Muscle of leg (tissue), 11 donors: ENCODE measurements around the gene SF3B3. TPM values are rescaled to one million over a fixed set of nuclear protein-coding genes. Genes with fewer than 3 reads are reported as not detected.

ENCODE experiments used
- DNase-seq: peaks from one replicate; pipeline ENCODE4 v3.0.0; 2013
- H3K27ac ChIP-seq: one replicate; pipeline ENCODE4 v1.5.1; 2013; ENCODE audit warnings: mild to moderate bottlenecking, low read length, control low read depth
- H3K27me3 ChIP-seq: one replicate; pipeline ENCODE4 v1.6.1; 2013; ENCODE audit warnings: low read length; ENCODE audit not compliant: control insufficient read depth, insufficient read depth
- H3K36me3 ChIP-seq: one replicate; pipeline ENCODE4 v1.6.1; 2013; ENCODE audit warnings: low read length; ENCODE audit not compliant: control insufficient read depth, insufficient read depth
- H3K4me1 ChIP-seq: one replicate; pipeline ENCODE4 v1.6.1; 2013; ENCODE audit warnings: low read length; ENCODE audit not compliant: control insufficient read depth, insufficient read depth
- H3K4me3 ChIP-seq: one replicate; pipeline ENCODE4 v1.5.1; 2013; ENCODE audit warnings: low read length, control low read depth
- H3K9me3 ChIP-seq: replicated peaks from 2 replicates; pipeline ENCODE4 v1.6.1; 2013; ENCODE audit warnings: low read depth, low read length; ENCODE audit not compliant: control insufficient read depth
- whole genome bisulfite sequencing: methylation state at CpG from one replicate; pipeline ENCODE4 v1.1.5; 2013; ENCODE audit warnings: missing lambda C conversion rate; ENCODE audit not compliant: insufficient coverage; 5-methylcytosine and 5-hydroxymethylcytosine counted together
- polyA plus RNA-seq, 8 donors: library from polyadenylated mRNA; unstranded; fragments of 120-200 nt; gene quantifications; one replicate each; pipeline versions ENCODE4 v1.2.1 to v1.2.3, GENCODE V29; 2013; ENCODE audit warnings: inconsistent platforms in 1 of 8, low replicate concordance in 1 of 8; ENCODE audit not compliant: insufficient read length in 8 of 8, insufficient read depth in 1 of 8
- total RNA-seq: library from RNA; stranded (reverse); fragments of 120-200 nt; gene quantifications from one replicate; pipeline ENCODE4 v1.2.4, GENCODE V29; 2013

Gene SF3B3
- total and polyA plus RNA-seq, 9 donors = 131 to 247 (median 203) TPM

- Histone ChIP-seq H3K36me3 (no peaks in the 10 kb centered on the region), H3K4me1 (peaks cover 5% of the 10 kb centered on the region), H3K4me3 (no peak overlapping the region), H3K27me3 (no peaks in the 10 kb centered on the region), H3K27ac (peak overlapping the region; percentile 69), H3K9me3 (no peaks in the 10 kb centered on the region)
- DNase-seq = peak; percentile 77
- 82% methylated on average over 4 of the region's 4 CpGs for WGBS
These were observed 73.7 kb downstream of the SF3B3 start for GRCh38 chr16:70597135-70597835.

GRCh38 chr16:70598937-70599503 lies 75.4 kb downstream of the SF3B3 start:
- no peak overlapping the region for H3K27ac ChIP-seq
- peaks cover 4% of the 10 kb centered on the region for H3K4me1 ChIP-seq
- no peaks in the 10 kb centered on the region for H3K27me3 ChIP-seq
- no peak overlapping the region for H3K4me3 ChIP-seq
- no peaks in the 10 kb centered on the region for H3K9me3 ChIP-seq
- H3K36me3 ChIP-seq = no peaks in the 10 kb centered on the region
- no peak for DNase-seq
- 100% methylated on average over 1 of the region's 6 CpGs for WGBS

- no peak for DNase-seq
- Histone ChIP-seq H3K4me1 (peaks cover 4% of the 10 kb centered on the region), H3K9me3 (no peaks in the 10 kb centered on the region), H3K4me3 (no peak overlapping the region), H3K36me3 (no peaks in the 10 kb centered on the region), H3K27ac (no peak overlapping the region), H3K27me3 (no peaks in the 10 kb centered on the region)
- WGBS = 88% methylated on average over 3 of the region's 3 CpGs
These were observed 77.1 kb downstream of the SF3B3 start for GRCh38 chr16:70600730-70601129.

GRCh38 chr16:70601576-70602575 lies 78.3 kb downstream of the SF3B3 start:
- DNase-seq = no peak
- no peak overlapping the region for H3K4me3 ChIP-seq
- H3K27me3 ChIP-seq = no peaks in the 10 kb centered on the region
- H3K9me3 ChIP-seq = no peaks in the 10 kb centered on the region
- peaks cover 4% of the 10 kb centered on the region for H3K4me1 ChIP-seq
- 86% methylated on average over 5 of the region's 8 CpGs for WGBS
- no peaks in the 10 kb centered on the region for H3K36me3 ChIP-seq
- H3K27ac ChIP-seq = no peak overlapping the region

- H3K4me1 ChIP-seq = no peaks in the 10 kb centered on the region
- no peak overlapping the region for H3K4me3 ChIP-seq
- no peaks in the 10 kb centered on the region for H3K36me3 ChIP-seq
- no peak overlapping the region for H3K27ac ChIP-seq
- no peaks in the 10 kb centered on the region for H3K9me3 ChIP-seq
- H3K27me3 ChIP-seq = no peaks in the 10 kb centered on the region
- DNase-seq = no peak
- WGBS = 79% methylated on average over 4 of the region's 8 CpGs
These were observed 79.2 kb downstream of the SF3B3 start for GRCh38 chr16:70602831-70603230.

GRCh38 chr16:70604407-70605282 lies 81.0 kb downstream of the SF3B3 start:
- Histone ChIP-seq H3K4me1 (no peaks in the 10 kb centered on the region), H3K27ac (no peak overlapping the region), H3K27me3 (no peaks in the 10 kb centered on the region), H3K9me3 (no peaks in the 10 kb centered on the region), H3K4me3 (no peak overlapping the region), H3K36me3 (no peaks in the 10 kb centered on the region)
- 70% methylated on average over 7 of the region's 8 CpGs for WGBS
- no peak for DNase-seq

GRCh38 chr16:70605283-70605657 lies 81.7 kb downstream of the SF3B3 start:
- H3K27ac ChIP-seq = no peak overlapping the region
- WGBS = 20% methylated on average over 1 of the region's 1 CpG
- H3K4me3 ChIP-seq = no peak overlapping the region
- no peaks in the 10 kb centered on the region for H3K9me3 ChIP-seq
- no peak for DNase-seq
- no peaks in the 10 kb centered on the region for H3K4me1 ChIP-seq
- H3K27me3 ChIP-seq = no peaks in the 10 kb centered on the region
- H3K36me3 ChIP-seq = no peaks in the 10 kb centered on the region

GRCh38 chr16:70608521-70608920 lies 84.9 kb downstream of the SF3B3 start:
- H3K4me1 ChIP-seq = no peaks in the 10 kb centered on the region
- no peaks in the 10 kb centered on the region for H3K36me3 ChIP-seq
- H3K27ac ChIP-seq = no peak overlapping the region
- H3K27me3 ChIP-seq = peaks cover 3% of the 10 kb centered on the region
- H3K9me3 ChIP-seq = no peaks in the 10 kb centered on the region
- no peak for DNase-seq
- 63% methylated on average over 5 of the region's 7 CpGs for WGBS
- no peak overlapping the region for H3K4me3 ChIP-seq

- DNase-seq = peak; percentile 32
These were observed 86.9 kb downstream of the SF3B3 start for GRCh38 chr16:70610273-70611223.

More at GRCh38 chr16:70610273-70611223, 86.9 kb downstream of the SF3B3 start:
- no peaks in the 10 kb centered on the region for H3K36me3 ChIP-seq
- no peaks in the 10 kb centered on the region for H3K4me1 ChIP-seq
- no peaks in the 10 kb centered on the region for H3K9me3 ChIP-seq
- H3K27me3 ChIP-seq = peaks cover 3% of the 10 kb centered on the region
- no peak overlapping the region for H3K4me3 ChIP-seq
- H3K27ac ChIP-seq = no peak overlapping the region
- WGBS = 70% methylated on average over 8 of the region's 18 CpGs
